ENCODE data around the gene TMEM117. TPM values are rescaled to one million over a fixed set of nuclear protein-coding genes. Genes with fewer than 3 reads are reported as not detected.

Gene TMEM117
- total RNA-seq, 1 donor from 2014 or later: 13.1 TPM

DNA sequence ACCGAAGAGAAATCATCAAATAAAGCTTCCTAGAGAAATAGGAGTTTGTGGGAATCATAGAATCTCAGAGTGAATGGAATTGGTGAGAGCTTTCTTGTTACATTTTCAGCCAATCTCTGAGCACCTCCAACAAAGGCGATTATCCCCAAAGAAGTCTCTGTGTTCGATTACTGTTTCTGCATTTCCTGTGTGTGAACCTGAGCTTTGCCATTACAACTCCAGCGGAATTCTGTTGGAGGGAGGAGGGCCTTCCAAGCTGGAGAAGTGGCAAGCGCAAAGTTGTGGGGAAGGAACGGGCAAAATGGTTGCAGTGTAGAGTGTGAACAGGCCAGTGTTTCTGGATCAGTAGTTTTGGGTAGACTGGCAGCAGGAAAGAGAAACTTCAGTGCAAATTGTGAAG, 23.1 kb downstream of the TMEM117 start:
- Mint-ChIP-seq H3K36me3 (ENCODE audit: low read depth, unreplicated experiment) (no peaks in the 10 kb centered on the region), H3K4me3 (ENCODE audit: unreplicated experiment) (no peak overlapping the region), H3K27me3 (ENCODE audit: low read depth, unreplicated experiment) (no peaks in the 10 kb centered on the region), H3K4me1 (ENCODE audit: low read depth, unreplicated experiment) (peaks cover 12% of the 10 kb centered on the region), H3K27ac (ENCODE audit: unreplicated experiment) (no peak overlapping the region), H3K9me3 (ENCODE audit: unreplicated experiment) (no peaks in the 10 kb centered on the region)
- Histone ChIP-seq H3K27me3 (ENCODE audit: insufficient read depth, low read length) (no peaks in the 10 kb centered on the region), H3K4me2 (ENCODE audit: low read length) (no peak overlapping the region), H3K27ac (ENCODE audit: low read depth, low read length) (no peak overlapping the region), H3K79me2 (ENCODE audit: insufficient read depth, low read length) (no peaks in the 10 kb centered on the region), H4K20me1 (ENCODE audit: insufficient read depth, low read length) (no peaks in the 10 kb centered on the region), H3K9me3 (ENCODE audit: insufficient read depth, low read depth, low read length) (no peaks in the 10 kb centered on the region), H2AFZ (ENCODE audit: low read depth, low read length) (no peak overlapping the region), H3K4me1 (ENCODE audit: insufficient read depth, low read length) (no peaks in the 10 kb centered on the region), H3K36me3 (ENCODE audit: insufficient read depth, low read length) (peaks cover 2% of the 10 kb centered on the region), H3K4me3 (ENCODE audit: insufficient read depth, low read depth, low read length) (no peak overlapping the region), H3K9ac (ENCODE audit: low read length) (no peak overlapping the region)
- DNase-seq (ENCODE audit: low read depth) (no peak), FAIRE-seq (no peak)
- TF ChIP-seq, protein P1, sequence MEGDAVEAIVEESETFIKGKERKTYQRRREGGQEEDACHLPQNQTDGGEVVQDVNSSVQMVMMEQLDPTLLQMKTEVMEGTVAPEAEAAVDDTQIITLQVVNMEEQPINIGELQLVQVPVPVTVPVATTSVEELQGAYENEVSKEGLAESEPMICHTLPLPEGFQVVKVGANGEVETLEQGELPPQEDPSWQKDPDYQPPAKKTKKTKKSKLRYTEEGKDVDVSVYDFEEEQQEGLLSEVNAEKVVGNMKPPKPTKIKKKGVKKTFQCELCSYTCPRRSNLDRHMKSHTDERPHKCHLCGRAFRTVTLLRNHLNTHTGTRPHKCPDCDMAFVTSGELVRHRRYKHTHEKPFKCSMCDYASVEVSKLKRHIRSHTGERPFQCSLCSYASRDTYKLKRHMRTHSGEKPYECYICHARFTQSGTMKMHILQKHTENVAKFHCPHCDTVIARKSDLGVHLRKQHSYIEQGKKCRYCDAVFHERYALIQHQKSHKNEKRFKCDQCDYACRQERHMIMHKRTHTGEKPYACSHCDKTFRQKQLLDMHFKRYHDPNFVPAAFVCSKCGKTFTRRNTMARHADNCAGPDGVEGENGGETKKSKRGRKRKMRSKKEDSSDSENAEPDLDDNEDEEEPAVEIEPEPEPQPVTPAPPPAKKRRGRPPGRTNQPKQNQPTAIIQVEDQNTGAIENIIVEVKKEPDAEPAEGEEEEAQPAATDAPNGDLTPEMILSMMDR (IDR thresholded peaks at IDR 0.05; ENCODE audit: insufficient read depth, low read depth, low read length): no peak
- TF ChIP-seq EZH2 (IDR thresholded peaks at IDR 0.05; ENCODE audit: insufficient read depth, low read length): no peak

DNA sequence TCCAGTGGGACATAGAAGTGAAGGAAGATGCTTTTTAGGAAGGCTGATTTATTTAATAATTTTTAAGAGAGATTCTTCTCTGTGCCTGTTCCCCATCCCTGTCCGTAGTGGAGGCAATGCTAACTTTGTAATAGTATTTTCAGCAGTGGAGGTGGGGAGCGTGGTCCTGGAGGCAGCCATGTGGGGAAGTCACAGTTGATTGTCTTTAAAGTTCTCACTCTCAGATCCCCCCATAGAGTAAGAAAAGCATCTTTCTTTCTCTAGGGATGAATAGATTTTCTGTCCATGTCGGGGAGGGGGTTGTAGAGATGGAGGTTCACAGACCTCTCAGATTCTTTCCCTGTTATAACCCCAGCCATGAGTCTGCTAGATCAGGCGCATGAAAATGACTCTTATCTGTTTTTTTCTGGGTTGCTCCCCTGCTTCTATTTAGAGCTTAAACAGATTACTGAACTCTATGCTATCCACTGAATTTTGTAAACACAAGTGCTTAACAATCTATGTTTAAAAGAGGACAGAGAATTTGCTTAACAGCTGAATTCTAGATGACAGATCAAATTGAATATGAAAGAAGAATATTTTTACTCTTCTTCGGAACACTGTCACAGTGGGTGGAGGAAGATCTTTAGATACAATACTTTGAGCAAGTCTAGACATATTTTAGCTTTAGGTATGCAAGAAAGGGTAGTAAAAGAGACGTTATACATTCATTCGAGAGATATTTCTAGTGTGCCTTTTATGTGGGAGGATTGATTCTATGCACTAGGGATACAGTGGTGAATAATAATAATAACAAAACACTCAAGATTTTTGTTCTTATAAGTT, 25.3 kb downstream of the TMEM117 start:
- peaks cover 2% of the 10 kb centered on the region for H3K36me3 ChIP-seq (ENCODE audit: insufficient read depth, low read length)
- no peak overlapping the region for H3K27ac ChIP-seq (ENCODE audit: low read depth, low read length)
- no peaks in the 10 kb centered on the region for H3K27me3 Mint-ChIP-seq (ENCODE audit: low read depth, unreplicated experiment)
- no peak overlapping the region for H3K4me2 ChIP-seq (ENCODE audit: low read length)
- no peaks in the 10 kb centered on the region for H3K9me3 Mint-ChIP-seq (ENCODE audit: unreplicated experiment)
- TF ChIP-seq EZH2 (IDR thresholded peaks at IDR 0.05; ENCODE audit: insufficient read depth, low read length): no peak
- no peaks in the 10 kb centered on the region for H3K79me2 ChIP-seq (ENCODE audit: insufficient read depth, low read length)
- no peak overlapping the region for H3K9ac ChIP-seq (ENCODE audit: low read length)
- no peaks in the 10 kb centered on the region for H3K27me3 ChIP-seq (ENCODE audit: insufficient read depth, low read length)
- no peak overlapping the region for H2AFZ ChIP-seq (ENCODE audit: low read depth, low read length)
- peak overlapping the region; percentile 89 for H3K27ac Mint-ChIP-seq (ENCODE audit: unreplicated experiment)
- DNase-seq (ENCODE audit: low read depth) (no peak), FAIRE-seq (no peak)
- H3K4me1 Mint-ChIP-seq (ENCODE audit: low read depth, unreplicated experiment): peaks cover 12% of the 10 kb centered on the region
- H3K36me3 Mint-ChIP-seq (ENCODE audit: low read depth, unreplicated experiment): no peaks in the 10 kb centered on the region
- H3K4me3 ChIP-seq (ENCODE audit: insufficient read depth, low read depth, low read length): no peak overlapping the region
- H3K9me3 ChIP-seq (ENCODE audit: insufficient read depth, low read depth, low read length): no peaks in the 10 kb centered on the region
- no peaks in the 10 kb centered on the region for H3K4me1 ChIP-seq (ENCODE audit: insufficient read depth, low read length)
- no peak overlapping the region for H3K4me3 Mint-ChIP-seq (ENCODE audit: unreplicated experiment)
- H4K20me1 ChIP-seq (ENCODE audit: insufficient read depth, low read length): no peaks in the 10 kb centered on the region

GRCh38 chr12:43861840-43862150, 25.9 kb downstream of the TMEM117 start:
- FAIRE-seq (no peak), DNase-seq (ENCODE audit: low read depth) (no peak)
- Mint-ChIP-seq H3K4me3 (ENCODE audit: unreplicated experiment) (no peak overlapping the region), H3K36me3 (ENCODE audit: low read depth, unreplicated experiment) (no peaks in the 10 kb centered on the region), H3K27me3 (ENCODE audit: low read depth, unreplicated experiment) (no peaks in the 10 kb centered on the region), H3K9me3 (ENCODE audit: unreplicated experiment) (no peaks in the 10 kb centered on the region), H3K4me1 (ENCODE audit: low read depth, unreplicated experiment) (peaks cover 12% of the 10 kb centered on the region), H3K27ac (ENCODE audit: unreplicated experiment) (peak overlapping the region; percentile 89)
- Histone ChIP-seq H3K9me3 (ENCODE audit: insufficient read depth, low read depth, low read length) (no peaks in the 10 kb centered on the region), H3K9ac (ENCODE audit: low read length) (no peak overlapping the region), H3K27ac (ENCODE audit: low read depth, low read length) (no peak overlapping the region), H4K20me1 (ENCODE audit: insufficient read depth, low read length) (no peaks in the 10 kb centered on the region), H3K4me1 (ENCODE audit: insufficient read depth, low read length) (no peaks in the 10 kb centered on the region), H3K4me2 (ENCODE audit: low read length) (no peak overlapping the region), H2AFZ (ENCODE audit: low read depth, low read length) (no peak overlapping the region), H3K4me3 (ENCODE audit: insufficient read depth, low read depth, low read length) (no peak overlapping the region), H3K79me2 (ENCODE audit: insufficient read depth, low read length) (no peaks in the 10 kb centered on the region), H3K27me3 (ENCODE audit: insufficient read depth, low read length) (no peaks in the 10 kb centered on the region), H3K36me3 (ENCODE audit: insufficient read depth, low read length) (peaks cover 2% of the 10 kb centered on the region)
- TF ChIP-seq EZH2 (IDR thresholded peaks at IDR 0.05; ENCODE audit: insufficient read depth, low read length): no peak
- TF ChIP-seq, protein P1 (IDR thresholded peaks at IDR 0.05; ENCODE audit: insufficient read depth, low read depth, low read length): no peak
